SU-DHL-6 (cell line): ENCODE results near the gene EME1.

ENCODE experiments used
- EZH2phosphoT487 ChIP-seq: fragments of 200-600 bp; sonication (generic), shearing (Covaris generic); conservative IDR thresholded peaks from 2 replicates; pipeline ENCODE4 v1.6.1; 2018; ENCODE audit warnings: mild to moderate bottlenecking, antibody characterized with exemption, low read length, moderate library complexity, mixed read lengths
- TF ChIP-seq, protein P1 (sequence below): fragments of 200-600 bp; sonication (generic); IDR thresholded peaks from one replicate; pipeline ENCODE4 v1.5.1; 2017; ENCODE audit warnings: antibody characterized with exemption, mild to moderate bottlenecking, low read length, moderate library complexity; ENCODE audit not compliant: insufficient read depth, poor library complexity, severe bottlenecking

DNA sequence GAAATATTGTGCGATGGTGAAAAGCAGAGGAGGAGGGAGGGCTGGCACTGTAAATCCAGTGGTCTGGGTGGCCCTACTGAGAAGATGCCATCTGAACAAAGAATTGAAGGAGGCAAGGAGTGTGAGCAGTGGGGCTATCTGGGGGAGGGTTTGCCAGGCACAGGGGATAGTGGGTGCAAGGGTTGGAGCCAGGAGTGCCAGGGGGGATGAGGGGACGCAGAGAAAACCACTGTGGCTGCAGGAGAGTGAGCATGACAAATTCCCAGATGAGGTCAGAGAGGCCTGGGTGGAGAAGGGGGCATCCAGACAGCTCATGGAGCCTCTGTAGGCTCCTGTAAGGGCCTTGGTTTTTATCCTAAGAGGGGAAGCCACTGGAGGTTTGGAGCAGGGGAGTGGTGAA is 22.3 kb upstream of the EME1 start:
- TF ChIP-seq, protein P1, sequence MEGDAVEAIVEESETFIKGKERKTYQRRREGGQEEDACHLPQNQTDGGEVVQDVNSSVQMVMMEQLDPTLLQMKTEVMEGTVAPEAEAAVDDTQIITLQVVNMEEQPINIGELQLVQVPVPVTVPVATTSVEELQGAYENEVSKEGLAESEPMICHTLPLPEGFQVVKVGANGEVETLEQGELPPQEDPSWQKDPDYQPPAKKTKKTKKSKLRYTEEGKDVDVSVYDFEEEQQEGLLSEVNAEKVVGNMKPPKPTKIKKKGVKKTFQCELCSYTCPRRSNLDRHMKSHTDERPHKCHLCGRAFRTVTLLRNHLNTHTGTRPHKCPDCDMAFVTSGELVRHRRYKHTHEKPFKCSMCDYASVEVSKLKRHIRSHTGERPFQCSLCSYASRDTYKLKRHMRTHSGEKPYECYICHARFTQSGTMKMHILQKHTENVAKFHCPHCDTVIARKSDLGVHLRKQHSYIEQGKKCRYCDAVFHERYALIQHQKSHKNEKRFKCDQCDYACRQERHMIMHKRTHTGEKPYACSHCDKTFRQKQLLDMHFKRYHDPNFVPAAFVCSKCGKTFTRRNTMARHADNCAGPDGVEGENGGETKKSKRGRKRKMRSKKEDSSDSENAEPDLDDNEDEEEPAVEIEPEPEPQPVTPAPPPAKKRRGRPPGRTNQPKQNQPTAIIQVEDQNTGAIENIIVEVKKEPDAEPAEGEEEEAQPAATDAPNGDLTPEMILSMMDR: no peak
- TF ChIP-seq EZH2phosphoT487: no peak
